ENCODE measurements around the gene STXBP2. TPM values are rescaled to one million over a fixed set of nuclear protein-coding genes. Genes with fewer than 3 reads are reported as not detected.

The STXBP2 gene
- total RNA-seq, 1 experiment from 2014 or later = 92.5 TPM

DNA sequence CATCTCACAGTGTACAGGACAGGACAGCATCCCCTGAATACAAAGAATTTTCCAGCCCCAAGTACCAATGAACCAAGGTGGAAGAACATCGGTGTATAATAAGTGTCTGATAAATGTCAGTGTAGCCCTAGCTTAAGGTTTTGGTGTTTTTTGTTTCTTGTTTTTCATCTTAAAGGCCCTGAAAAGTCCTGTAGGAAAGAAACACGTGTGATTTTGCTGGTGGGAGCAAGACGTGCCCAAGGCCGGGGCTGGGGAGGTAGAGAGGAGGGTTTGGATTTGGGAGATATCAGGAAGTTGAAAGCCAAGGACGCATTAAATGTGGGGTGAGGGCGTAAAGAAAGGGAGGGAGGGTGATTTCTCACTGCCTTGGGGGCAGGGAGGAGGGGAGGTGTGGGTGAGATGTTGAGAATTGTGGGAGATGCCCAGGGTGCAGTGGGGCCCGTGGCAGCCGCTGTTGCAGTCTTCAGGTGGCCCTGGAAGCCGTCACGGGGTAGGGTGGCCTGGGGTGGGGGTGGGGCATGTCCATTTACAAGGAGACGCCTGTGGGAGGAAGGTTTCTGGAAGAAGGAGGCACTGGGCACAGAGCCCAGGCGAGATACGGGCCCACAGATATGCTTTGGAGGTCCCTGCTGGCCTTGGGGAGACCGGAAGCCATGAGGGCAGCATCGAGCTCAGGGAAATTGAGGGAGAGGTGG, 34.5 kb upstream of the STXBP2 start:
- H3K27me3 ChIP-seq (ENCODE audit: insufficient read depth, low read length) = no peaks in the 10 kb centered on the region
- no peak overlapping the region for H2BK120ac ChIP-seq (ENCODE audit: low read depth, low read length, poor library complexity, severe bottlenecking)
- H3T11ph ChIP-seq (ENCODE audit: low read length) = no peak overlapping the region
- Mint-ChIP-seq H3K27ac (no peak overlapping the region; a peak in 1 of 7 replicates), H3K27me3 (ENCODE audit: low read depth) (peaks cover 1% of the 10 kb centered on the region; the same call in 1 of the 2 replicates), H3K4me3 (peak overlapping the region in 1 of 2 experiments; percentile 40; a peak in 2 of 5 replicates), H3K36me3 (ENCODE audit: insufficient read depth in 1 of 3, low read depth in 3 of 3) (peaks cover 8 to 25% (median 24%) of the 10 kb centered on the region in 3 experiments), H3K9me3 (peaks cover 0 to 2% of the 10 kb centered on the region in 2 experiments; a peak in 1 of 5 replicates), H3K4me1 (peaks cover 14 to 32% of the 10 kb centered on the region in 2 experiments)
- no peak overlapping the region for H3K4me2 ChIP-seq (ENCODE audit: insufficient read depth, insufficient read length, low read length)
- no peaks in the 10 kb centered on the region; the same call in 1 of the 2 replicates for H3K79me2 ChIP-seq (ENCODE audit: insufficient read depth, low read length)
- no peaks in the 10 kb centered on the region; the same call in 1 of the 2 replicates for H3K4me1 ChIP-seq (ENCODE audit: insufficient read depth, low read length)
- no peak overlapping the region for H2AK5ac ChIP-seq (ENCODE audit: insufficient read length, low read length)
- no CpG with 5 or more reads among the region's 15 CpGs for WGBS (ENCODE audit: extremely low coverage, insufficient read length, low lambda C conversion rate)
- no peak overlapping the region for H3K18ac ChIP-seq (ENCODE audit: insufficient read length, low read depth, low read length)
- no peak overlapping the region for H3K9ac ChIP-seq (ENCODE audit: extremely low read depth, insufficient read length, low read length)
- no peaks in the 10 kb centered on the region for H3K23me2 ChIP-seq (ENCODE audit: insufficient read length, low read depth, low read length, poor library complexity, severe bottlenecking)
- no peaks in the 10 kb centered on the region for H3K9me3 ChIP-seq (ENCODE audit: control insufficient read depth, low read depth, low read length)
- DNase-seq = no peak
- no peak overlapping the region for H3K27ac ChIP-seq (ENCODE audit: insufficient read length, low read depth, low read length)
- no peak overlapping the region for H2BK5ac ChIP-seq (ENCODE audit: insufficient read length, low read length)
- no peak overlapping the region for H2AFZ ChIP-seq (ENCODE audit: low read length)
- TF ChIP-seq CTCF (conservative IDR thresholded peaks at IDR 0.05) = no peak
- H2BK15ac ChIP-seq (ENCODE audit: low read depth, low read length) = no peak overlapping the region
- H3K56ac ChIP-seq (ENCODE audit: insufficient read length, low read depth, low read length) = no peak overlapping the region
- H3K79me1 ChIP-seq (ENCODE audit: insufficient read depth, low read depth, low read length, poor library complexity, severe bottlenecking) = peaks cover 7% of the 10 kb centered on the region
- H4K20me1 ChIP-seq (ENCODE audit: control insufficient read depth, insufficient read depth, insufficient read length) = no peaks in the 10 kb centered on the region
- no peak overlapping the region for H3K4ac ChIP-seq (ENCODE audit: low read depth, low read length)
- no peak overlapping the region for H4K8ac ChIP-seq (replicated peaks; ENCODE audit: insufficient read length, low read depth, low read length)
- H2BK20ac ChIP-seq (ENCODE audit: low read depth, low read length, poor library complexity, severe bottlenecking) = no peak overlapping the region
- H3K23ac ChIP-seq (ENCODE audit: insufficient read length, low read depth, low read length) = no peak overlapping the region
- H3K14ac ChIP-seq (ENCODE audit: insufficient read depth, low read length) = no peak overlapping the region
- H4K91ac ChIP-seq (ENCODE audit: insufficient read length, low read depth, low read length) = no peak overlapping the region
- H4K5ac ChIP-seq (ENCODE audit: insufficient read length, low read depth, low read length) = no peak overlapping the region
- H2BK12ac ChIP-seq (ENCODE audit: insufficient read length, low read depth, low read length) = no peak overlapping the region
